HepG2 (cell line): Measurements from ENCODE around the gene PLA2G4A. TPM values are rescaled to one million over a fixed set of nuclear protein-coding genes. Genes with fewer than 3 reads are reported as not detected.

Experiments
- ATAC-seq: fragments of 200-7000 bp; cut with Tn5 transposase; 3 replicates; pipeline ENCODE4 v1.9.1; 2020; ENCODE audit warnings: mild to moderate bottlenecking, moderate library complexity
- BruUV-seq: library from RNA; stranded (reverse); fragments of 400-500 nt; replicated peaks from 2 replicates; lab custom pipeline; 2021; lab: Mats Ljungman, UMichigan
- CTCF ChIA-PET: fragments of 300-600 bp; formaldehyde crosslinking; extraction: SDS; loops from one replicate; lab custom pipeline; 2021; ENCODE audit warnings: low total read pairs, inconsistent platforms, low intra/inter-chr PET ratio; lab: Yijun Ruan, JAX
- POLR2A ChIA-PET: fragments of 350-600 bp; sonication (Branson Sonifier 250); formaldehyde crosslinking; loops from one replicate; lab custom pipeline; 2020; ENCODE audit warnings: antibody characterized with exemption, inconsistent platforms; lab: Yijun Ruan, JAX
- DNase-seq: peaks from one replicate; pipeline ENCODE4 v3.0.0-alpha.2; 2015; ENCODE audit warnings: low spot score
- FAIRE-seq: peaks from 3 replicates; lab custom pipeline; 2011; peaks lifted over from hg19 to GRCh38; lab: Jason Lieb, UNC
- H2AFZ ChIP-seq: one replicate; pipeline ENCODE4 v1.6.1; 2011; ENCODE audit warnings: low read length, inconsistent platforms
- H3K27ac ChIP-seq: fragments of 300-600 bp; 3 replicates; pipeline ENCODE4 v1.8.0; 2011; ENCODE audit warnings: mixed run types, mild to moderate bottlenecking, mixed read lengths, low read length, inconsistent platforms; ENCODE audit not compliant: insufficient read depth; ENCODE audit errors: extremely low read length
- H3K27me3 ChIP-seq, 2 experiments: fragments of 200-600 bp in 1 of 2; 2 replicates in 1 of 2; 3 replicates in 1 of 2; pipeline versions ENCODE4 v1.6.0 to v1.8.0; 2011; ENCODE audit warnings: low read length in 2 of 2, mild to moderate bottlenecking in 2 of 2, moderate library complexity in 2 of 2, inconsistent platforms in 1 of 2; ENCODE audit not compliant: insufficient read depth in 2 of 2, control insufficient read depth in 1 of 2
- H3K36me3 ChIP-seq, 2 experiments: fragments of 200-600 bp in 1 of 2; replicated peaks in 1 of 2; 2 replicates in 1 of 2; 3 replicates in 1 of 2; pipeline versions ENCODE4 v1.5.1 to v1.8.0; 2011; ENCODE audit warnings: low read length in 2 of 2, inconsistent platforms in 1 of 2; ENCODE audit not compliant: insufficient read depth in 2 of 2, control insufficient read depth in 1 of 2
- H3K4me1 ChIP-seq: 2 replicates; pipeline ENCODE4 v1.5.1; 2012; ENCODE audit warnings: low read length, inconsistent platforms; ENCODE audit not compliant: insufficient read depth
- H3K4me2 ChIP-seq: 2 replicates; pipeline ENCODE4 v1.6.0; 2011; ENCODE audit warnings: low read depth, low read length, inconsistent platforms
- H3K4me3 ChIP-seq, 3 experiments: fragments of 200-600 bp in 1 of 3; sonication (generic), shearing (Covaris generic) in 1 of 3; replicated peaks in 1 of 3; 2 replicates each; pipeline ENCODE4 v1.5.1; 2011 to 2016; ENCODE audit warnings: low read length in 3 of 3, inconsistent platforms in 2 of 3, low read depth in 2 of 3, mild to moderate bottlenecking in 2 of 3, control low read depth in 1 of 3, mixed read lengths in 1 of 3; ENCODE audit not compliant: insufficient read depth in 1 of 3
- H3K79me2 ChIP-seq: one replicate; pipeline ENCODE4 v1.6.1; 2011; ENCODE audit warnings: low read length, inconsistent platforms; ENCODE audit not compliant: insufficient read depth
- H3K9ac ChIP-seq: 2 replicates; pipeline ENCODE4 v1.6.0; 2011; ENCODE audit warnings: mild to moderate bottlenecking, low read depth, low read length, inconsistent platforms; ENCODE audit not compliant: insufficient read depth
- H3K9me3 ChIP-seq: 2 replicates; pipeline ENCODE4 v1.5.1; 2012; ENCODE audit warnings: mild to moderate bottlenecking, low read length
- H4K20me1 ChIP-seq: 2 replicates; pipeline ENCODE4 v1.6.0; 2011; ENCODE audit warnings: inconsistent platforms, mild to moderate bottlenecking, low read length, moderate library complexity; ENCODE audit not compliant: insufficient read depth
- CHD4 ChIP-seq: fragments of 200-600 bp; sonication (generic); IDR thresholded peaks from 2 replicates; pipeline ENCODE4 v1.7.0; 2017; ENCODE audit warnings: mild to moderate bottlenecking, low read length, borderline replicate concordance
- MAF1 ChIP-seq: sonication (generic); formaldehyde crosslinking; IDR thresholded peaks from 2 replicates; pipeline ENCODE4 v1.5.0; 2020; ENCODE audit warnings: missing genetic modification reagents, borderline replicate concordance
- ZNF33B ChIP-seq: sonication (generic); formaldehyde crosslinking; IDR thresholded peaks from 2 replicates; pipeline ENCODE4 v1.5.1; 2020; ENCODE audit warnings: mild to moderate bottlenecking, missing genetic modification reagents
- ZNF678 ChIP-seq: sonication (generic); formaldehyde crosslinking; IDR thresholded peaks from 2 replicates; pipeline ENCODE4 v1.4.0; 2020; ENCODE audit warnings: mild to moderate bottlenecking, missing genetic modification reagents
- WGBS: methylation state at CpG from one replicate; pipeline ENCODE4 v1.1.6; 2017; ENCODE audit warnings: low lambda C conversion rate; 5-methylcytosine and 5-hydroxymethylcytosine counted together
- in situ Hi-C: cut with HindIII; loops from 2 replicates; pipeline ENCODE4 v1.10.0; 2017; ENCODE audit warnings: low pct_unique_long_range_greater_than_20kb; ENCODE audit not compliant: extremely low pct_ligation_motif_present
- intact Hi-C: fragments of 100-400 bp; cut with micrococcal nuclease; formaldehyde crosslinking; loops from one replicate; pipeline ENCODE4 v1.10.0; 2022; ENCODE audit not compliant: unreplicated experiment
- polyA plus RNA-seq, 8 experiments: library from polyadenylated mRNA; depleted of rRNA in 3 of 8; stranded (reverse) in 7 of 8; unstranded in 1 of 8; fragments of >200 nt; fragmentation: Illumina TruSeq in 4 of 8; extraction: Trizol in 4 of 8; gene quantifications; 2 replicates each; pipeline versions ENCODE4 v1.2.1 to v1.2.3, GENCODE V29; 2011 to 2016; ENCODE audit warnings: low read depth in 4 of 8, missing spikeins in 1 of 8, mixed read lengths in 1 of 8; ENCODE audit not compliant: insufficient read depth in 1 of 8
- total RNA-seq, 5 experiments: library from RNA; depleted of rRNA; stranded (reverse); fragments of >200 nt; fragmentation: Illumina TruSeq; extraction: Trizol; gene quantifications; 2 replicates each; pipeline ENCODE4 v1.2.3, GENCODE V29; 2016; ENCODE audit warnings: low read depth in 1 of 5
- TF ChIP-seq, protein P1 (sequence below): sonication (generic); formaldehyde crosslinking; IDR thresholded peaks from 2 replicates; pipeline ENCODE4 v1.8.0; 2022; ENCODE audit warnings: mild to moderate bottlenecking, missing genetic modification reagents, moderate library complexity
- TF ChIP-seq, protein P2 (sequence below): sonication (generic); formaldehyde crosslinking; IDR thresholded peaks from 2 replicates; pipeline ENCODE4 v1.4.0; 2020; ENCODE audit warnings: missing genetic modification reagents

Gene PLA2G4A
- total and polyA plus RNA-seq, 2 of the 13 experiments (the other 11 are each of a cell fraction or from before 2014, with no cell fraction given) = not detected

DNA sequence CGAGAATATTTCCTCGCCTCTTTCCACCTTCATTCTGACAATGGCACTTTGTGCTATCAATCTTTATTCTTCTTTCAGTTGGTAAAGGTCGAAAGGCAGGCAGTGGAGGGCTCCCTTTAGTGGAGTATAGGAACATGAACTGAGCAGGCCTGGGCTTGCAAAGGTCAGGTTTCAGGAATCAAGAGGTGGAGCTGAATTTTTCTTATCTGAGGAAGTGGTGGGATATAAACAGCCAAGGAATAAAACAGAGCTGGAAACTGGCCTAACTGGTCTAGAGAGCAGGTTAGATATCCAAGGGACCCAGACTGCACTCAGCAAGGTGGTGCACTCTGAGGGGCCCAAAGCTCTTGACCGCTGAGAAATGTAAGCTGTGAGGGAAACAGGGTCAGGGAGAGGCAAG, 99.1 kb downstream of the PLA2G4A start:
- Histone ChIP-seq H3K79me2 (no peaks in the 10 kb centered on the region), H3K36me3 (no peaks in the 10 kb centered on the region), H3K4me3 (no peak overlapping the region), H4K20me1 (no peaks in the 10 kb centered on the region), H3K9me3 (no peaks in the 10 kb centered on the region), H3K27ac (no peak overlapping the region), H3K4me2 (no peak overlapping the region), H2AFZ (no peak overlapping the region), H3K4me1 (no peaks in the 10 kb centered on the region), H3K9ac (no peak overlapping the region), H3K27me3 (no peaks in the 10 kb centered on the region; a peak in 1 of 5 replicates)
- CTCF ChIA-PET = no interaction called here
- BruUV-seq = no TSS peak
- TF ChIP-seq, protein P1, sequence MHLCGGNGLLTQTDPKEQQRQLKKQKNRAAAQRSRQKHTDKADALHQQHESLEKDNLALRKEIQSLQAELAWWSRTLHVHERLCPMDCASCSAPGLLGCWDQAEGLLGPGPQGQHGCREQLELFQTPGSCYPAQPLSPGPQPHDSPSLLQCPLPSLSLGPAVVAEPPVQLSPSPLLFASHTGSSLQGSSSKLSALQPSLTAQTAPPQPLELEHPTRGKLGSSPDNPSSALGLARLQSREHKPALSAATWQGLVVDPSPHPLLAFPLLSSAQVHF = no peak
- TF ChIP-seq ZNF678 (no peak), MAF1 (CRISPR knock-in tag) (no peak), CHD4 (no peak), ZNF33B (CRISPR knock-in tag) (no peak)
- TF ChIP-seq, protein P2, sequence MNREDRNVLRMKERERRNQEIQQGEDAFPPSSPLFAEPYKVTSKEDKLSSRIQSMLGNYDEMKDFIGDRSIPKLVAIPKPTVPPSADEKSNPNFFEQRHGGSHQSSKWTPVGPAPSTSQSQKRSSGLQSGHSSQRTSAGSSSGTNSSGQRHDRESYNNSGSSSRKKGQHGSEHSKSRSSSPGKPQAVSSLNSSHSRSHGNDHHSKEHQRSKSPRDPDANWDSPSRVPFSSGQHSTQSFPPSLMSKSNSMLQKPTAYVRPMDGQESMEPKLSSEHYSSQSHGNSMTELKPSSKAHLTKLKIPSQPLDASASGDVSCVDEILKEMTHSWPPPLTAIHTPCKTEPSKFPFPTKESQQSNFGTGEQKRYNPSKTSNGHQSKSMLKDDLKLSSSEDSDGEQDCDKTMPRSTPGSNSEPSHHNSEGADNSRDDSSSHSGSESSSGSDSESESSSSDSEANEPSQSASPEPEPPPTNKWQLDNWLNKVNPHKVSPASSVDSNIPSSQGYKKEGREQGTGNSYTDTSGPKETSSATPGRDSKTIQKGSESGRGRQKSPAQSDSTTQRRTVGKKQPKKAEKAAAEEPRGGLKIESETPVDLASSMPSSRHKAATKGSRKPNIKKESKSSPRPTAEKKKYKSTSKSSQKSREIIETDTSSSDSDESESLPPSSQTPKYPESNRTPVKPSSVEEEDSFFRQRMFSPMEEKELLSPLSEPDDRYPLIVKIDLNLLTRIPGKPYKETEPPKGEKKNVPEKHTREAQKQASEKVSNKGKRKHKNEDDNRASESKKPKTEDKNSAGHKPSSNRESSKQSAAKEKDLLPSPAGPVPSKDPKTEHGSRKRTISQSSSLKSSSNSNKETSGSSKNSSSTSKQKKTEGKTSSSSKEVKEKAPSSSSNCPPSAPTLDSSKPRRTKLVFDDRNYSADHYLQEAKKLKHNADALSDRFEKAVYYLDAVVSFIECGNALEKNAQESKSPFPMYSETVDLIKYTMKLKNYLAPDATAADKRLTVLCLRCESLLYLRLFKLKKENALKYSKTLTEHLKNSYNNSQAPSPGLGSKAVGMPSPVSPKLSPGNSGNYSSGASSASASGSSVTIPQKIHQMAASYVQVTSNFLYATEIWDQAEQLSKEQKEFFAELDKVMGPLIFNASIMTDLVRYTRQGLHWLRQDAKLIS = no peak
- WGBS = 23% methylated on average over 4 of the region's 4 CpGs
- DNase-seq (no peak), FAIRE-seq (no peak), ATAC-seq (no peak)
- in situ Hi-C loops (no loop called here), intact Hi-C loops (no loop called here)
- POLR2A ChIA-PET = no interaction called here
